Measurements from ENCODE around the gene OGA.

Gene OGA

DNA sequence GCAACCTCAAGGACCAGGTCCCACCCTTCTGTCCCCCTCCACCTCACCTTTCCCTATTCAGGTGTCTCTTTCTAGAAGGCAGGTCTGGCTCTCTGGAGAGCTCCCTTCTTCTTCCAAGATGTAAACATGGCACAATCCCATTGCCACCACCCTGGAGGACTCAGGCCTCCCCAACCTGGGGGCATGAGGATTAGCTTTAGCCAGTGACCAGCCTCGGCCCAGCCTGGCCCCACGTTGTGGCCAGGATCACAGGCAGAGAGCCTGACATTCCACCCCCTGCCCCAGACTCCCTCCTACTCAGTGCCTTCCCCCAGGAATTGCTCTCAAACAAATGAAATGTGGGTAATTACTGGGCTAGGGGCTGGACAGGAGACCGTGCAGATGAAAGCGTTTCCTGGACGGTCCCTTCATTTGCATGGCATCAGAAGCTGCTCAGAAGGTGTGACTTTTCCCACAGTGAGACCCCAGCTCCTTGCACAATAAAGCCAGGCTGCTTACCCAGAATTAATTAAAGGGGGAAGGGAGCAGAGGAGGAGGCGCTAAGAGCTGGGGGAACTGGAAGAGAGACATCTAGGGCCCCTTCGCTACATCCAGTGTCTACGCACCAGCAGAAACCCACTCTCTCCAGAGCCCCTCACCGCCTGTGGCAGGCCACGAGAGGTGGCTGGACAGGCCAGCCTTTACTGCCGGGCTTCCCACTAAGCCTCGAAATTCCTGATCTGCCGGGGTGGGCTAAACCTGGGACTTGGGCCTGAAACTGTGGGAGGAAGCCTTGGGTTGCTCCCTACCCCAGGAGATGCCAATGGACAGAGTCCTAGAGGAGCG lies 50.1 kb downstream of the OGA start:
- no peak overlapping the region for H3K27ac Mint-ChIP-seq
- H3K4me1 Mint-ChIP-seq, result peaks cover 4% of the 10 kb centered on the region
- no peaks in the 10 kb centered on the region for H3K36me3 Mint-ChIP-seq (ENCODE audit: low read depth)
- peaks cover 86% of the 10 kb centered on the region for H3K27me3 Mint-ChIP-seq (ENCODE audit: low read depth)
- no peaks in the 10 kb centered on the region for H3K9me3 Mint-ChIP-seq
- H3K4me3 Mint-ChIP-seq, result no peak overlapping the region
- TF ChIP-seq, protein P1, sequence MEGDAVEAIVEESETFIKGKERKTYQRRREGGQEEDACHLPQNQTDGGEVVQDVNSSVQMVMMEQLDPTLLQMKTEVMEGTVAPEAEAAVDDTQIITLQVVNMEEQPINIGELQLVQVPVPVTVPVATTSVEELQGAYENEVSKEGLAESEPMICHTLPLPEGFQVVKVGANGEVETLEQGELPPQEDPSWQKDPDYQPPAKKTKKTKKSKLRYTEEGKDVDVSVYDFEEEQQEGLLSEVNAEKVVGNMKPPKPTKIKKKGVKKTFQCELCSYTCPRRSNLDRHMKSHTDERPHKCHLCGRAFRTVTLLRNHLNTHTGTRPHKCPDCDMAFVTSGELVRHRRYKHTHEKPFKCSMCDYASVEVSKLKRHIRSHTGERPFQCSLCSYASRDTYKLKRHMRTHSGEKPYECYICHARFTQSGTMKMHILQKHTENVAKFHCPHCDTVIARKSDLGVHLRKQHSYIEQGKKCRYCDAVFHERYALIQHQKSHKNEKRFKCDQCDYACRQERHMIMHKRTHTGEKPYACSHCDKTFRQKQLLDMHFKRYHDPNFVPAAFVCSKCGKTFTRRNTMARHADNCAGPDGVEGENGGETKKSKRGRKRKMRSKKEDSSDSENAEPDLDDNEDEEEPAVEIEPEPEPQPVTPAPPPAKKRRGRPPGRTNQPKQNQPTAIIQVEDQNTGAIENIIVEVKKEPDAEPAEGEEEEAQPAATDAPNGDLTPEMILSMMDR (IDR thresholded peaks at IDR 0.05; ENCODE audit: unreplicated experiment in 3 of 3), result no peak

DNA sequence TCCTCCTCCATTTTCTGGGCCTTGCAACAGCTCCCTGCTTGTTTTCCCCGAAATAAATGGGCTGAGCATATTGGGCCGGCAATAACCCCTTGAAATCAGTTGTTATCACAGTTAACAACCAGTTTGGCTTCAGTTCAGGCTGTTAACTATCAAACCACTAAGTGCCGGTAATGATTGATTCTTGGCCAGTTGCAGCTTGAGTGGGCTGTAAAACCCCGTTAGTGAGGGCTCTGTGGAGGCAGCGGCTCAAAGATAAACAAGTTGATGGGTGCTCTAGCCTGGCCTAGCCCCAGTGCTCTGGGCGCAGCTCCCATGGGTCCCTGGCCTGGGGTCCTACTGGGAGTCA lies 50.7 kb downstream of the OGA start:
- Mint-ChIP-seq H3K4me3 (no peak overlapping the region), H3K27me3 (ENCODE audit: low read depth) (peaks cover 82% of the 10 kb centered on the region), H3K4me1 (no peaks in the 10 kb centered on the region), H3K36me3 (ENCODE audit: low read depth) (no peaks in the 10 kb centered on the region), H3K9me3 (no peaks in the 10 kb centered on the region), H3K27ac (no peak overlapping the region)
- TF ChIP-seq, protein P1 (IDR thresholded peaks at IDR 0.05; ENCODE audit: unreplicated experiment in 3 of 3), result no peak

DNA sequence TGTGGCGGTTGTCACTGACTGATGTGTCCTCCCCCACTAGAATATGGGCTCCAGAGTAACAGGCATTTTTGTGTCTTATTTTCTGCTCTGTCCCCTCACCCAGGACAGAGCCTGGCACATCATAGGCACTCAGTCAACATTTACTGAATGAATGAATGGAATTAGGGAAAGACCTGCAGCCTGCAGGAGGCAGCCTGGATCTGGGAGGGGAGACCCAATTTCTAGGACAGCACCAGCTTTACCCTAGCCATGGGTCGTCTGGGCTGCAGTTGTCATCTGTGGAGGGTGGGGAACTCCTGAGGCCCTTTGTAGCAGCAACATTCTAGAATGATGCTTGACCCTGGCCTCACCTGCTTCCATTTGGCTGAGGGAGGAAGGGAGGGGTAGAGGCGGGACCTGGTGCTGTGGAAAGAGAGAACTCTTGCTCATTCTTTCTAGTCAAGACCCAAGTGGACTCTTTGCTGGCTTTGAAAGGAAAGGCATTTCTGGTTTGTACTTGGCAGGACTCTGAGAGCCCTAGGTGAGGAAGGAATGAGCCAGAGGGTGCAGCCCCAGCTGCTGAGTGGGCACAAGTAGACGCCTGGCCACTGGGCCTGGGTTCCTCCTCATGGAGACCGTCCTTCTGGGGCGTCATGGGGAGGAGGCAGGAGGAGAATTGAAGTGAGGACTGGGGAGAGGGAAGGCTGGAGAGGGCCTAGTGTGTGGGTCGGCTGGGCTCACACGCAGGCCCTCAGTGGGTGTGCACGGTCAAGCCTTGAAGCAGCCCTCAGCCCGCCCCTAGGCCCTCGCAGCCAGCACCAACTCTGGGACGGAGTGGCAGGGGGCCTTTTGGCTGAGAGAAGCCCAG lies 51.3 kb downstream of the OGA start:
- Mint-ChIP-seq H3K27me3 (ENCODE audit: low read depth) (peaks cover 82% of the 10 kb centered on the region), H3K9me3 (no peaks in the 10 kb centered on the region), H3K4me3 (no peak overlapping the region), H3K4me1 (no peaks in the 10 kb centered on the region), H3K27ac (no peak overlapping the region), H3K36me3 (ENCODE audit: low read depth) (no peaks in the 10 kb centered on the region)
- TF ChIP-seq, protein P1 (IDR thresholded peaks at IDR 0.05; ENCODE audit: unreplicated experiment in 3 of 3), result no peak

DNA sequence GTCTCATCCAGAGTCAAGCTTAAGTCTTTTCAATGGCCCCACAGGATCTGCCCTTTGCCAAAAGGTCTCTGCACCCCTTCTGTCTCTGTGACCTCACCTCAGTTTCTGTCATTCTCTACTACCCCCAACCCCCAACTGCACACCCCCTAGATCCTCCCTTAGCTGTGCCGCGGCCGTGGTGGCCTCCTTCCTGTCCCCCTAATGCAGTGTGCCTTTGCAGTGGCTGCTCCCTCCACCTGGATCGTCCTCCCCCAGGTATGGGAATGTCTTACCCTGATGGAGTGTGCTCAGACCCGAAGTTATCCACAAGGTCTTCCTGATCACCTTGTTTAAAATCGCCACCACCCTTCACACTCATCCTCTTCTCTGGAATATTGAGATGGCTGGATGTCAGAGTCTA lies 51.9 kb downstream of the OGA start:
- Mint-ChIP-seq H3K27me3 (ENCODE audit: low read depth) (peaks cover 77% of the 10 kb centered on the region), H3K9me3 (no peaks in the 10 kb centered on the region), H3K4me3 (no peak overlapping the region), H3K4me1 (no peaks in the 10 kb centered on the region), H3K36me3 (ENCODE audit: low read depth) (no peaks in the 10 kb centered on the region), H3K27ac (no peak overlapping the region)
- TF ChIP-seq, protein P1 (IDR thresholded peaks at IDR 0.05; ENCODE audit: unreplicated experiment in 3 of 3), result no peak

DNA sequence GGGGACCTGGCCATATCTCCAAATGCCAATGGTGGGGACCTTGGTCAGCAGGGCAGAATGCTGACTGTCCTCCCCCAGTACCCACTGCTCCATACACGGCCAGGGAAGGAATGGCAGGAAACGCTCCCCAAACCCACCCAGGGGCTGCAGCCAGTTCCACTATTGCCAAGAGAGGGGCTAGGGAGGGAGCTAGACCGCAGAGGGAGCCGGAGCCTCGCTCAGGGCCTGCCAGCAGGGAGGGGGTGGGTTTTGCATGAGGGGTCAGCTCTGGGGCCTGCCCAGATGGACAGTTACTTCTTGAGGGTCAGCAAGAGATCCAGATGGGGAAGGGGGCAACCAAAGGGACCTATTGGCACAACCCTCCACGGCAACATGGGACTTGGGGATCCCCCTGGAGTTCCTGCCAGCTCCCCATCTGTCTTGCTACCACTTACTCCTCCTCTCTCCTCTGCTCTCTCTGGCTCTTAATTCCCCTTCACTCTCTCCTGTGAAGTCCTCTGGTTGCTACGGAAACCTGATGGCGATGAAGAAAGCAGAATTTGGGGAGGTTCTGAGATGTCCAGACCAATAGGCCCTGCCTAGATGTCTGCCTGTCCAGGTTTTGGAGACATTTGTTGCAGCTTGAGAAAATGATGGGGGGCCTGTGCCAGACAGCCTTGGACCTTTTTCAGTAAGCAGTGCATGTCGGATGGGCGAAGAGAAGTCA lies 55.0 kb downstream of the OGA start:
- Mint-ChIP-seq H3K36me3 (ENCODE audit: low read depth) (no peaks in the 10 kb centered on the region), H3K27ac (no peak overlapping the region), H3K4me1 (peaks cover 7% of the 10 kb centered on the region), H3K4me3 (no peak overlapping the region), H3K27me3 (ENCODE audit: low read depth) (peaks cover 61% of the 10 kb centered on the region), H3K9me3 (no peaks in the 10 kb centered on the region)
- TF ChIP-seq, protein P1 (IDR thresholded peaks at IDR 0.05; ENCODE audit: unreplicated experiment in 3 of 3), result no peak
